M059J (cell line): ENCODE results near the gene C17orf113. TPM values are rescaled to one million over a fixed set of nuclear protein-coding genes. Genes with fewer than 3 reads are reported as not detected.

Experiments used
- DNase-seq: peaks from one replicate; pipeline ENCODE4 v3.0.0-alpha.2; 2012; ENCODE audit warnings: low read depth
- total RNA-seq: library from RNA; depleted of rRNA; stranded (reverse); fragments of >200 nt; shearing (Covaris generic); gene quantifications from 2 replicates; pipeline ENCODE4 v1.2.3, GENCODE V29; 2014

The C17orf113 gene
- total RNA-seq, 1 experiment from 2014 or later, result 0.44 TPM

- DNase-seq, result no peak
Measured at GRCh38 chr17:42072323-42073187, 22.2 kb upstream of the C17orf113 start.

- DNase-seq, result no peak
Measured at GRCh38 chr17:42071810-42072209, 21.4 kb upstream of the C17orf113 start.

GRCh38 chr17:42068979-42069378 lies 18.6 kb upstream of the C17orf113 start:
- no peak for DNase-seq

GRCh38 chr17:42067371-42068091 lies 17.1 kb upstream of the C17orf113 start:
- DNase-seq, result peak; percentile 38

GRCh38 chr17:42065201-42065600 lies 14.8 kb upstream of the C17orf113 start:
- DNase-seq, result peak; percentile 48

- DNase-seq, result no peak
Measured at GRCh38 chr17:42062681-42063080, 12.3 kb upstream of the C17orf113 start.

GRCh38 chr17:42061646-42062487 lies 11.5 kb upstream of the C17orf113 start:
- no peak for DNase-seq

GRCh38 chr17:42060231-42060630 lies 9.8 kb upstream of the C17orf113 start:
- DNase-seq, result no peak

- DNase-seq, result no peak
Measured at GRCh38 chr17:42059815-42060214, 9.4 kb upstream of the C17orf113 start.

GRCh38 chr17:42058063-42058462 lies 7.7 kb upstream of the C17orf113 start:
- no peak for DNase-seq

- DNase-seq, result no peak
Measured at GRCh38 chr17:42056635-42057034, 6.2 kb upstream of the C17orf113 start.

- DNase-seq, result peak; percentile 39
Measured at GRCh38 chr17:42055496-42055895, 5.1 kb upstream of the C17orf113 start.

GRCh38 chr17:42055027-42055426 lies 4.6 kb upstream of the C17orf113 start:
- DNase-seq, result no peak

GRCh38 chr17:42053731-42054500 lies 3.5 kb upstream of the C17orf113 start:
- no peak for DNase-seq

- DNase-seq, result no peak
Measured at GRCh38 chr17:42052346-42052877, 2.0 kb upstream of the C17orf113 start.

GRCh38 chr17:42051645-42052044 lies 1.2 kb upstream of the C17orf113 start:
- DNase-seq, result no peak

- DNase-seq, result no peak
Measured at GRCh38 chr17:42051013-42051400, 606 bp upstream of the C17orf113 start.

- peak; percentile 46 for DNase-seq
Measured at GRCh38 chr17:42049834-42050392, 488 bp downstream of the C17orf113 start.

GRCh38 chr17:42047343-42047742 lies 3.1 kb downstream of the C17orf113 start:
- DNase-seq, result no peak

GRCh38 chr17:42045719-42046118 lies 4.7 kb downstream of the C17orf113 start:
- DNase-seq, result no peak
